GM06990 (cell line): Measurements from ENCODE around the gene CD48.

ENCODE experiments used
- DNase-seq: peaks from one replicate; pipeline ENCODE4 v3.0.0-alpha.2; 2011; ENCODE audit not compliant: insufficient read length; ENCODE audit errors: extremely low read depth
- H3K27me3 ChIP-seq: replicated peaks from 2 replicates; pipeline ENCODE4 v1.6.0; 2011; ENCODE audit warnings: low read length; ENCODE audit not compliant: control insufficient read depth, insufficient read depth
- H3K36me3 ChIP-seq: 2 replicates; pipeline ENCODE4 v1.5.1; 2011; ENCODE audit warnings: low read length; ENCODE audit not compliant: control insufficient read depth, insufficient read depth
- H3K4me3 ChIP-seq: replicated peaks from 2 replicates; pipeline ENCODE4 v1.5.1; 2011; ENCODE audit warnings: low read depth, mild to moderate bottlenecking, control low read depth, low read length
- TF ChIP-seq, protein P1 (sequence below): IDR thresholded peaks from 2 replicates; pipeline ENCODE4 v1.5.1; 2011; ENCODE audit warnings: low read length, control low read depth, mild to moderate bottlenecking, inconsistent platforms; ENCODE audit not compliant: insufficient read depth, poor library complexity, severe bottlenecking

The CD48 gene

DNA sequence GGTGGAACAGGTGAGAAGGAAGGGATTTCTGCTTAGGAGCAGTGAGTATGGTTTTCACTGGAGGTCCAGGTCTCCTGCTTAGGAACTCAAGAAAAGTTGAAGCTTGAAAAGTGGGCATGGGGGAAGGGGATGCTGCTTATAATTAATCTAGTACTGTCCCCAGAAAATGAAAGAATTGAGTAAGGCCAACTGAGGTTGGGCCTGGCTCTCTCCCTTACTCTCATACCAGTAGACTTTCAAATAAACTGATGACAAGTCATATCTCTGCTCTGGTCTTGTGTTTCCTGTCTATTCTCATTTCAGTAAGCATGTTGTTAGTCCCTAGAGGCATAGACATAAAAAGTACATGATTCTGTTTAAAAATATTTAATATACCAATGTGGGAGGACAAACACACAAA lies 26.4 kb downstream of the CD48 start:
- no peak for DNase-seq
- Histone ChIP-seq H3K36me3 (peaks cover 34% of the 10 kb centered on the region), H3K27me3 (no peaks in the 10 kb centered on the region), H3K4me3 (no peak overlapping the region)
- TF ChIP-seq, protein P1, sequence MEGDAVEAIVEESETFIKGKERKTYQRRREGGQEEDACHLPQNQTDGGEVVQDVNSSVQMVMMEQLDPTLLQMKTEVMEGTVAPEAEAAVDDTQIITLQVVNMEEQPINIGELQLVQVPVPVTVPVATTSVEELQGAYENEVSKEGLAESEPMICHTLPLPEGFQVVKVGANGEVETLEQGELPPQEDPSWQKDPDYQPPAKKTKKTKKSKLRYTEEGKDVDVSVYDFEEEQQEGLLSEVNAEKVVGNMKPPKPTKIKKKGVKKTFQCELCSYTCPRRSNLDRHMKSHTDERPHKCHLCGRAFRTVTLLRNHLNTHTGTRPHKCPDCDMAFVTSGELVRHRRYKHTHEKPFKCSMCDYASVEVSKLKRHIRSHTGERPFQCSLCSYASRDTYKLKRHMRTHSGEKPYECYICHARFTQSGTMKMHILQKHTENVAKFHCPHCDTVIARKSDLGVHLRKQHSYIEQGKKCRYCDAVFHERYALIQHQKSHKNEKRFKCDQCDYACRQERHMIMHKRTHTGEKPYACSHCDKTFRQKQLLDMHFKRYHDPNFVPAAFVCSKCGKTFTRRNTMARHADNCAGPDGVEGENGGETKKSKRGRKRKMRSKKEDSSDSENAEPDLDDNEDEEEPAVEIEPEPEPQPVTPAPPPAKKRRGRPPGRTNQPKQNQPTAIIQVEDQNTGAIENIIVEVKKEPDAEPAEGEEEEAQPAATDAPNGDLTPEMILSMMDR, result no peak

DNA sequence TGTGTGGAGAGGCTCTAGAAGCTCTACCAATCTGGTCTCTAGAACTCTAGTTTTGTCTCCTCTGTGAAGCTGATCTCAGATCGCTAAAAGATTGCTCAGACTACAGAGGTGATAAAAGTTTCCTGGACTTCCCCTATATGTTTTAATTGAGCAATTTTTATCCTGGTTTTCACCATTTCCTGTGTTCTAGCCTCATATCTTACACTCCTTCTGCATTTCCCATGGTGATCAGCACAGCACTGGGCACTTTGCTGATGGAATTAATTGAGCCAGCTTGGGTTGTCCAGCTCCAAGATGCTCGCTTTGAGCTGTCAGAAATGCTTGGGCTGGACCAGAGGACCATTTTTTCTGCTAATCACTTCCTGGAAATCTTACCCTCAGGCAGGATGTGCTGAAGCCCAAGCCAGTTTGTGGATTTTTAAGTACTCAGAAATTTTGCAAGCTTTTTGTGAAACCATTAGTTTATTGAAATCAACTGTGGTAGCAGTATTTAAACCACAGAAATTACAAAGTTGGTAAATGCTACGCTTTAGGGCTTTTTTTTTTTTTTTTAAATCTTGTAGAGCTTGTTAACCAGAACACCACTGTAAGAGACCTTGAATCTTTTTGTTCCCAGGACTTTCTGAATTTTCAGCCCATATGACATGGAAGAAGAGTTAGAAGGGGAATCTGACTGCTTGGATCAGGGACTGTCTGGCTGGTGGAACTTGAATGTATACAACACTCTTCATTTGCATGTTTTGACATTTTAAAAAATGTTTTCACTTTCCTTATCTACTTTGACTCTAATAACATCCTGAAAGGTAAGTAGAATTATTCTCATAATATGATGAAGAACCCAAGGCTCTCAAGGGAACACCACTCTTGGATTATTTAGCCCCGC lies 28.4 kb downstream of the CD48 start:
- H3K36me3 ChIP-seq, result peaks cover 45% of the 10 kb centered on the region
- DNase-seq, result no peak
- TF ChIP-seq, protein P1, result no peak
- no peak overlapping the region for H3K4me3 ChIP-seq
- no peaks in the 10 kb centered on the region for H3K27me3 ChIP-seq

DNA sequence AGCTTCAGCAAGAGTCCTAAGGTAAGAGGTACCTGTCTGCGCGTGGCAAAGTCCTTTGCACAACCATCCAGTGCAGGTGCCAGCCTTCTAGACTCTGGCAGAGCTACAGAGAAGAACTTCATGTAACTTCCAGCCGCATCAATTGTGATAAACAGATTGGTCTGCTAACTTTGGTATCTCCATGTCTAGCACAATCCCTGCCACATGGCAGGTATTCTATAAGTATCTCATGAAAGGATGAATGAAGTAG lies 29.8 kb downstream of the CD48 start:
- peaks cover 54% of the 10 kb centered on the region for H3K36me3 ChIP-seq
- no peak for DNase-seq
- TF ChIP-seq, protein P1, result no peak
- H3K4me3 ChIP-seq, result no peak overlapping the region
- H3K27me3 ChIP-seq, result no peaks in the 10 kb centered on the region

DNA sequence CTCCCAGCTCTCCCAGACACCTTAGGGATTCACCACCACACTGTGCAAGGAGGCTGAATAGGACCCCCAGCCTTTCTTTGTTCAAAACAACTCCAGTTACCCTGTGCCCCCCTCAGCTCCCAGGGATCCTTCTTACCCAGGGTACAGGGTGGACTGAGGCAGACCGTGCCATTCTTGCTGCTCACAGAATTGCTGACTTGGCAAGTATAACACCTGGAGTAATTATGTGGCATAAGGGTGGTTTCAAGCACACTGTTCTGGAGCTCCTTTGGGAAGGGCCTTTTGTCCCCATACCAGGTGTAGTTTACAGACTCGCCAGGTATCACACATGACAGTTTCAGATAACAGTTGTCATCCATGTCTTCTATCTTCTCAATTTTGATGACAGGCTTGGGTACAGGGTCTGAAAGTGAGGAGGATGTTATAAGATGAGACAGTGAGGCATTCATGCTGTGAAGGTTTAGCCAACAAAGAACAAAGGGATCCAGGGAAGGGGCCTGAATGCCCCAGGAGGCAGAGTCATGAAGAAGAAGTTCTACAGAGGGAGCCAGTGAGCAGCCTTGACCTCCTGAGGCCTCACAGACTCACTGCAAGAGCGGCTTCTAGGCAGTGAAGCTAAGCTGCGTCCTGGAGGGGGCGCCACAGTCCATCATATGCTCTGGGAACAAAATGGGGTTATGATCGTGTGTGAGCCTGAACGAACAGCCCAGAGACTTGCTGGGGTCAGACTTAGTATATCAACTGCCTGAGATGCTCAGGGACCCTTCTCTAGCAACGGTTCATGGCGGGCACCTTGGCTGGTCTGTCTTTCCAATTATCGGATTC lies 30.3 kb downstream of the CD48 start:
- H3K4me3 ChIP-seq, result no peak overlapping the region
- DNase-seq, result peak; percentile 52
- no peaks in the 10 kb centered on the region for H3K27me3 ChIP-seq
- H3K36me3 ChIP-seq, result peaks cover 54% of the 10 kb centered on the region
- TF ChIP-seq, protein P1, result peak; percentile 90

DNA sequence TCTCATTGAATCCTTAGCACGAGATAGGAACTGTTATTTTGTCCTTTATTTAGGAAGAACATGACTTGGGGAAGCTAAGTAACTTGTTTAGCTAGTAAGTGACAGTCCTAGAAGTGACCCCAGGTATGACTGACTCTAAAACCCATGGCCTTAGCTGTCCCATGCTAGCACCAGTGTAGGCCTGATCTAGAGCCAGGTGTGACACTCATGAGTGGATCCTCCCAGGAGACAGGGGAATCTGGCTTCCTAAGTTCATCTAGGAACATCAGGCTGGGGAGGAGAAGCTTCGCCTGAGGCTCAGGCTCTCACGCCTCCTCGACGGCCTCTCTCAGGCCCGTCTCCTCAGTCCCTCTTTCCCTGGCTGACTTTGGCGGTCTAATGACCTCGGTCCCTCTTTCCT lies 31.2 kb downstream of the CD48 start:
- H3K36me3 ChIP-seq, result peaks cover 52% of the 10 kb centered on the region
- TF ChIP-seq, protein P1, result no peak
- no peaks in the 10 kb centered on the region for H3K27me3 ChIP-seq
- no peak for DNase-seq
- H3K4me3 ChIP-seq, result no peak overlapping the region
